HepG2 (cell line): Measurements from ENCODE around the gene TMEFF1. TPM values are rescaled to one million over a fixed set of nuclear protein-coding genes. Genes with fewer than 3 reads are reported as not detected.

Experiments
- ATAC-seq: fragments of 200-7000 bp; cut with Tn5 transposase; 3 replicates; pipeline ENCODE4 v1.9.1; 2020; ENCODE audit warnings: mild to moderate bottlenecking, moderate library complexity
- BruUV-seq: library from RNA; stranded (reverse); fragments of 400-500 nt; replicated peaks from 2 replicates; lab custom pipeline; 2021; lab: Mats Ljungman, UMichigan
- CTCF ChIA-PET: fragments of 300-600 bp; formaldehyde crosslinking; extraction: SDS; loops from one replicate; lab custom pipeline; 2021; ENCODE audit warnings: low total read pairs, inconsistent platforms, low intra/inter-chr PET ratio; lab: Yijun Ruan, JAX
- POLR2A ChIA-PET: fragments of 350-600 bp; sonication (Branson Sonifier 250); formaldehyde crosslinking; loops from one replicate; lab custom pipeline; 2020; ENCODE audit warnings: antibody characterized with exemption, inconsistent platforms; lab: Yijun Ruan, JAX
- DNase-seq: peaks from one replicate; pipeline ENCODE4 v3.0.0-alpha.2; 2015; ENCODE audit warnings: low spot score
- FAIRE-seq: peaks from 3 replicates; lab custom pipeline; 2011; peaks lifted over from hg19 to GRCh38; lab: Jason Lieb, UNC
- H2AFZ ChIP-seq: one replicate; pipeline ENCODE4 v1.6.1; 2011; ENCODE audit warnings: low read length, inconsistent platforms
- H3K27ac ChIP-seq: fragments of 300-600 bp; 3 replicates; pipeline ENCODE4 v1.8.0; 2011; ENCODE audit warnings: mixed run types, mild to moderate bottlenecking, mixed read lengths, low read length, inconsistent platforms; ENCODE audit not compliant: insufficient read depth; ENCODE audit errors: extremely low read length
- H3K27me3 ChIP-seq, 2 experiments: fragments of 200-600 bp in 1 of 2; 2 replicates in 1 of 2; 3 replicates in 1 of 2; pipeline versions ENCODE4 v1.6.0 to v1.8.0; 2011; ENCODE audit warnings: low read length in 2 of 2, mild to moderate bottlenecking in 2 of 2, moderate library complexity in 2 of 2, inconsistent platforms in 1 of 2; ENCODE audit not compliant: insufficient read depth in 2 of 2, control insufficient read depth in 1 of 2
- H3K36me3 ChIP-seq, 2 experiments: fragments of 200-600 bp in 1 of 2; replicated peaks in 1 of 2; 2 replicates in 1 of 2; 3 replicates in 1 of 2; pipeline versions ENCODE4 v1.5.1 to v1.8.0; 2011; ENCODE audit warnings: low read length in 2 of 2, inconsistent platforms in 1 of 2; ENCODE audit not compliant: insufficient read depth in 2 of 2, control insufficient read depth in 1 of 2
- H3K4me1 ChIP-seq: 2 replicates; pipeline ENCODE4 v1.5.1; 2012; ENCODE audit warnings: low read length, inconsistent platforms; ENCODE audit not compliant: insufficient read depth
- H3K4me2 ChIP-seq: 2 replicates; pipeline ENCODE4 v1.6.0; 2011; ENCODE audit warnings: low read depth, low read length, inconsistent platforms
- H3K4me3 ChIP-seq, 3 experiments: fragments of 200-600 bp in 1 of 3; sonication (generic), shearing (Covaris generic) in 1 of 3; replicated peaks in 1 of 3; 2 replicates each; pipeline ENCODE4 v1.5.1; 2011 to 2016; ENCODE audit warnings: low read length in 3 of 3, inconsistent platforms in 2 of 3, low read depth in 2 of 3, mild to moderate bottlenecking in 2 of 3, control low read depth in 1 of 3, mixed read lengths in 1 of 3; ENCODE audit not compliant: insufficient read depth in 1 of 3
- H3K79me2 ChIP-seq: one replicate; pipeline ENCODE4 v1.6.1; 2011; ENCODE audit warnings: low read length, inconsistent platforms; ENCODE audit not compliant: insufficient read depth
- H3K9ac ChIP-seq: 2 replicates; pipeline ENCODE4 v1.6.0; 2011; ENCODE audit warnings: mild to moderate bottlenecking, low read depth, low read length, inconsistent platforms; ENCODE audit not compliant: insufficient read depth
- H3K9me3 ChIP-seq: 2 replicates; pipeline ENCODE4 v1.5.1; 2012; ENCODE audit warnings: mild to moderate bottlenecking, low read length
- H4K20me1 ChIP-seq: 2 replicates; pipeline ENCODE4 v1.6.0; 2011; ENCODE audit warnings: inconsistent platforms, mild to moderate bottlenecking, low read length, moderate library complexity; ENCODE audit not compliant: insufficient read depth
- ZFYVE20 ChIP-seq: sonication (generic); formaldehyde crosslinking; IDR thresholded peaks from 2 replicates; pipeline ENCODE4 v1.8.0; 2023; ENCODE audit warnings: low read depth, mild to moderate bottlenecking, moderate library complexity, missing genetic modification reagents, borderline replicate concordance
- ZNF333 ChIP-seq: sonication (generic); formaldehyde crosslinking; IDR thresholded peaks from 2 replicates; pipeline ENCODE4 v1.4.0; 2020; ENCODE audit warnings: mild to moderate bottlenecking, missing genetic modification reagents, borderline replicate concordance
- ZNF598 ChIP-seq: sonication (generic); formaldehyde crosslinking; IDR thresholded peaks from 2 replicates; pipeline ENCODE4 v1.5.1; 2020; ENCODE audit warnings: mild to moderate bottlenecking, missing genetic modification reagents, borderline replicate concordance
- WGBS: methylation state at CpG from one replicate; pipeline ENCODE4 v1.1.6; 2017; ENCODE audit warnings: low lambda C conversion rate; 5-methylcytosine and 5-hydroxymethylcytosine counted together
- in situ Hi-C: cut with HindIII; loops from 2 replicates; pipeline ENCODE4 v1.10.0; 2017; ENCODE audit warnings: low pct_unique_long_range_greater_than_20kb; ENCODE audit not compliant: extremely low pct_ligation_motif_present
- intact Hi-C: fragments of 100-400 bp; cut with micrococcal nuclease; formaldehyde crosslinking; loops from one replicate; pipeline ENCODE4 v1.10.0; 2022; ENCODE audit not compliant: unreplicated experiment
- polyA plus RNA-seq, 8 experiments: library from polyadenylated mRNA; depleted of rRNA in 3 of 8; stranded (reverse) in 7 of 8; unstranded in 1 of 8; fragments of >200 nt; fragmentation: Illumina TruSeq in 4 of 8; extraction: Trizol in 4 of 8; gene quantifications; 2 replicates each; pipeline versions ENCODE4 v1.2.1 to v1.2.3, GENCODE V29; 2011 to 2016; ENCODE audit warnings: low read depth in 4 of 8, missing spikeins in 1 of 8, mixed read lengths in 1 of 8; ENCODE audit not compliant: insufficient read depth in 1 of 8
- total RNA-seq, 5 experiments: library from RNA; depleted of rRNA; stranded (reverse); fragments of >200 nt; fragmentation: Illumina TruSeq; extraction: Trizol; gene quantifications; 2 replicates each; pipeline ENCODE4 v1.2.3, GENCODE V29; 2016; ENCODE audit warnings: low read depth in 1 of 5
- TF ChIP-seq, protein P1 (sequence below), 2 experiments: IDR thresholded peaks; 2 replicates each; pipeline ENCODE4 v1.6.1; 2011 to 2012; ENCODE audit warnings: low read length in 2 of 2, borderline replicate concordance in 1 of 2, low read depth in 1 of 2, mild to moderate bottlenecking in 1 of 2, moderate library complexity in 1 of 2
- TF ChIP-seq, protein P2 (sequence below): sonication (generic); formaldehyde crosslinking; IDR thresholded peaks from 2 replicates; pipeline ENCODE4 v1.4.0; 2020; ENCODE audit warnings: missing genetic modification reagents; ENCODE audit errors: not compliant biosample characterization

Gene TMEFF1
- total and polyA plus RNA-seq, 2 of the 13 experiments (the other 11 are each of a cell fraction or from before 2014, with no cell fraction given) = 0.87 to 1.9 TPM

DNA sequence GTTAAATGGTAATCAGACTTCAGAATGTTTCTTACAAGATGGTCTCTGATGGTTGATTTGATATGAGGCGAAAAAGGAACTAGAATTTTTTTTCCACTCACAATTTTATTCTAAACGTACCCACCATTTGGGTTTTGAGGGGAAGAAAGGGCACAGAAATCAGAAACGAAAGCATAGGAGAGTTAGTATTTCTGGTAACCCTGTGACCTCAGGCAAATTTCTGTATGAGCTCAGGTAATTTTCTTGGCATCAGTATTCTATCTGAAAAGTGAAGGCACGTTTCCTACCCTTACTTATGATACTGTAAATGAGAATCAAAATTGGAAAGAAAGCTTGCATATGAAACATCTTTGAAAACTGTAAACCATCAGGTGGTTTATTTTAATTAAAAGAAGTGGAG, 26.5 kb downstream of the TMEFF1 start (continued):
- TF ChIP-seq, protein P1, sequence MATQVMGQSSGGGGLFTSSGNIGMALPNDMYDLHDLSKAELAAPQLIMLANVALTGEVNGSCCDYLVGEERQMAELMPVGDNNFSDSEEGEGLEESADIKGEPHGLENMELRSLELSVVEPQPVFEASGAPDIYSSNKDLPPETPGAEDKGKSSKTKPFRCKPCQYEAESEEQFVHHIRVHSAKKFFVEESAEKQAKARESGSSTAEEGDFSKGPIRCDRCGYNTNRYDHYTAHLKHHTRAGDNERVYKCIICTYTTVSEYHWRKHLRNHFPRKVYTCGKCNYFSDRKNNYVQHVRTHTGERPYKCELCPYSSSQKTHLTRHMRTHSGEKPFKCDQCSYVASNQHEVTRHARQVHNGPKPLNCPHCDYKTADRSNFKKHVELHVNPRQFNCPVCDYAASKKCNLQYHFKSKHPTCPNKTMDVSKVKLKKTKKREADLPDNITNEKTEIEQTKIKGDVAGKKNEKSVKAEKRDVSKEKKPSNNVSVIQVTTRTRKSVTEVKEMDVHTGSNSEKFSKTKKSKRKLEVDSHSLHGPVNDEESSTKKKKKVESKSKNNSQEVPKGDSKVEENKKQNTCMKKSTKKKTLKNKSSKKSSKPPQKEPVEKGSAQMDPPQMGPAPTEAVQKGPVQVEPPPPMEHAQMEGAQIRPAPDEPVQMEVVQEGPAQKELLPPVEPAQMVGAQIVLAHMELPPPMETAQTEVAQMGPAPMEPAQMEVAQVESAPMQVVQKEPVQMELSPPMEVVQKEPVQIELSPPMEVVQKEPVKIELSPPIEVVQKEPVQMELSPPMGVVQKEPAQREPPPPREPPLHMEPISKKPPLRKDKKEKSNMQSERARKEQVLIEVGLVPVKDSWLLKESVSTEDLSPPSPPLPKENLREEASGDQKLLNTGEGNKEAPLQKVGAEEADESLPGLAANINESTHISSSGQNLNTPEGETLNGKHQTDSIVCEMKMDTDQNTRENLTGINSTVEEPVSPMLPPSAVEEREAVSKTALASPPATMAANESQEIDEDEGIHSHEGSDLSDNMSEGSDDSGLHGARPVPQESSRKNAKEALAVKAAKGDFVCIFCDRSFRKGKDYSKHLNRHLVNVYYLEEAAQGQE (IDR thresholded peaks at IDR 0.05; ENCODE audit: borderline replicate concordance in 1 of 2, low read depth in 1 of 2, low read length in 2 of 2) = no peak
- no peak for TF ChIP-seq ZNF333 (CRISPR knock-in tag)
- TF ChIP-seq, protein P2, sequence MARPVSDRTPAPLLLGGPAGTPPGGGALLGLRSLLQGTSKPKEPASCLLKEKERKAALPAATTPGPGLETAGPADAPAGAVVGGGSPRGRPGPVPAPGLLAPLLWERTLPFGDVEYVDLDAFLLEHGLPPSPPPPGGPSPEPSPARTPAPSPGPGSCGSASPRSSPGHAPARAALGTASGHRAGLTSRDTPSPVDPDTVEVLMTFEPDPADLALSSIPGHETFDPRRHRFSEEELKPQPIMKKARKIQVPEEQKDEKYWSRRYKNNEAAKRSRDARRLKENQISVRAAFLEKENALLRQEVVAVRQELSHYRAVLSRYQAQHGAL = no peak

DNA sequence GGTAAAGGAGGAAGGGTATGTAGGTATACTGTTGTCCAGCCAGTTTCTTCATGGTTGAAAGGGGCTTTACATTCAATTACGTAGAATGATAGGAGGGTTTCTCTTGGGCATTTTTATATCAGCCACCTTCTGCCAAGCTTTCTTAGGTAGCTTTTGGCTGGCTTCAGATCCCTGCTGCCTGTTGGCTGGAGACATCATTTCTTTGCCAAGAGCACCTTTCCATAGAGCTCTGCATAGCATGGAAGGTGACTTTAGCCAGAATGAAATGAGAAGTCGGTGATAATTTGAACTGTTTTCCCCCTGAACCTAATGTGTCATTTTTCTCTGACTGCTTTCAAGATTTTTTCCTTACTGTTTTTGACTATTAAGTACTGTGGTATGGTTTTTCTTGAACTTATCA, 26.9 kb downstream of the TMEFF1 start:
- ATAC-seq (no peak), FAIRE-seq (no peak), DNase-seq (no peak)
- no peaks in the 10 kb centered on the region for H4K20me1 ChIP-seq
- no peaks in the 10 kb centered on the region for H3K9me3 ChIP-seq
- WGBS = 35% methylated on average over 2 of the region's 2 CpGs
- no peaks in the 10 kb centered on the region for H3K27me3 ChIP-seq
- in situ Hi-C loops = no loop called here
- no peak overlapping the region for H3K27ac ChIP-seq
- no peak overlapping the region for H2AFZ ChIP-seq
- no peaks in the 10 kb centered on the region for H3K79me2 ChIP-seq
- H3K4me2 ChIP-seq = no peak overlapping the region
- no peaks in the 10 kb centered on the region for H3K36me3 ChIP-seq
- ChIA-PET POLR2A (no interaction called here), CTCF (no interaction called here)
- intact Hi-C loops = no loop called here
- no TSS peak for BruUV-seq
- H3K4me1 ChIP-seq = no peaks in the 10 kb centered on the region
- TF ChIP-seq ZFYVE20 = no peak
- no peak for TF ChIP-seq ZNF598 (CRISPR knock-in tag)
- H3K9ac ChIP-seq = no peak overlapping the region
- H3K4me3 ChIP-seq = no peak overlapping the region
